ENCODE data around the gene MARCHF6. TPM values are rescaled to one million over a fixed set of nuclear protein-coding genes. Genes with fewer than 3 reads are reported as not detected.

MARCHF6 gene
- total RNA-seq, 2 experiments from 2014 or later = 72.5 to 76.8 TPM

DNA sequence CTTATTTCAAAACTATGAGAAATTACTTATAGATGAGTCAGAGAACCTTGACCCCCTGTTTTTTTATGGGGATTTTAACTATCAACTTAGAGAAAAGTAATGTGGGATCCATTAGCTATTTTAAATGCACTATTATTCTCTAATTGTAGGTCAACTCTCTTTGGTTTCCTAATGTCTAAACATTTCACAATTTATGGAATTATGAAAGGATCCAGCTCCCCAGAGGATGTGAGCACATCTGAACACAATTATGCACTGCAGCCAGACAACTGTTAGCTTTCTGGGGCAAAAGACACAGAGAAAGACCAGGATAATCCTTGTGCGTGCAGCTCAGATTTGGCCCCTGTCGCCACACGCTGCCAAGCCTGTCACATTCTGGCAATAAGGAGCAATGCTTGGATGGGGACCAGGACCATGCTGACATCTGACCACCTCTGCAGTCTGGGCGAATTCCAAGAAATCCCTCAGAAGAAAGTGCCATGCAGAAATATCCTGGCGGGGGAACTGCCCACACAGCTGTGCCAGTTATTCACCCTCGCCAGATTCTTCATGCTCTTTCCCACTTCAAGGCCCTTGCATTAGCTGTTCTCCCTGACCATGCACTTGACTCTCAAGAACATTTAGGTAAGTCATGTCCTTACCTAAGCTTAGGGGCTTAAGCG, 23.5 kb upstream of the MARCHF6 start:
- Mint-ChIP-seq H3K36me3 (ENCODE audit: low read depth) (no peaks in the 10 kb centered on the region), H3K4me1 (ENCODE audit: low read depth) (peaks cover 4% of the 10 kb centered on the region), H3K27me3 (ENCODE audit: low read depth) (peaks cover 31% of the 10 kb centered on the region), H3K27ac (no peak overlapping the region), H3K9me3 (no peaks in the 10 kb centered on the region), H3K4me3 (no peak overlapping the region)
- intact Hi-C loops (cut with micrococcal nuclease) = no loop called here
- no peak for DNase-seq
- CTCF ChIA-PET = interaction anchor here (0.6 kb wide), 2 partner anchors 24 to 29 kb away, joined by 3 to 4 read pairs; no protein-coding TSS in a partner anchor

DNA sequence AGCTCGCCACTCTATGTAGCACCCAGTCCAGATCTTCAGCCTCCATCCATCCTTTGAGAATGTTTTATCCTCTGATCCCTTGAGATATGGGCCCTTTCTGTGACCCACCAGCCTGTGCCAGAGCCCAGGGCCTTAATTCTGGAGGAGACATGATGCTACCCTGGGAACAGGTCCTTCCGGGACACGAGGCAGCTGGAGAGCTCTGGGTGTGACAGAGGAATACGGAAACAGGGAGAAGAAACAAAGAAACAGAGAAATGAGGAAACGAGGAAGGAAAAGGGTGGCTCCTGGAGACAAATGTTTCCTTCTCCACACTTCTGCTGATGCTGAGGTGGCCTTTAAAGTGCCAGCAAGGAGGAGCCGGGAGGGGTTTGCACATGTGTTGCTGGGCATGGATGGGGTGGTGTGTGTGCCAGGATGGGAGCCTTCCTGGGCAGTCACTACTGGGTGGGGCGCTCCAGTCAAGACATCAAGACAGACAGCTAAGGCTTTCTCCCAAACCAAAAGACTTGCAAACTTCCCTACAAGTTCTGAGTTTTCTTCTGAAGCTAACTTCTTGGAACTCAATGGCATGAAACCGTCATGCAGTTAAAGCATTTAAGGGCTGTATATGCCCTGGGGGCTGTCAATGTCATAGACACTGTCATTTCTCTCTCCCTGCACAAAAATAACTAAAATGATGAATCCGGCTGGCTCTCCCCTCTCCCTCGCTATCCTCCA, 22.8 kb upstream of the MARCHF6 start:
- CTCF ChIA-PET = interaction anchor here (0.6 to 0.8 kb wide), 2 partner anchors 28 to 34 kb away, joined by 3 read pairs; no protein-coding TSS in a partner anchor
- no peak for DNase-seq
- H3K36me3 Mint-ChIP-seq (ENCODE audit: low read depth) = no peaks in the 10 kb centered on the region
- peaks cover 4% of the 10 kb centered on the region for H3K4me1 Mint-ChIP-seq (ENCODE audit: low read depth)
- intact Hi-C loops (cut with micrococcal nuclease) = no loop called here
- no peak overlapping the region for H3K4me3 Mint-ChIP-seq
- peaks cover 32% of the 10 kb centered on the region for H3K27me3 Mint-ChIP-seq (ENCODE audit: low read depth)
- H3K9me3 Mint-ChIP-seq = no peaks in the 10 kb centered on the region
- H3K27ac Mint-ChIP-seq = no peak overlapping the region

DNA sequence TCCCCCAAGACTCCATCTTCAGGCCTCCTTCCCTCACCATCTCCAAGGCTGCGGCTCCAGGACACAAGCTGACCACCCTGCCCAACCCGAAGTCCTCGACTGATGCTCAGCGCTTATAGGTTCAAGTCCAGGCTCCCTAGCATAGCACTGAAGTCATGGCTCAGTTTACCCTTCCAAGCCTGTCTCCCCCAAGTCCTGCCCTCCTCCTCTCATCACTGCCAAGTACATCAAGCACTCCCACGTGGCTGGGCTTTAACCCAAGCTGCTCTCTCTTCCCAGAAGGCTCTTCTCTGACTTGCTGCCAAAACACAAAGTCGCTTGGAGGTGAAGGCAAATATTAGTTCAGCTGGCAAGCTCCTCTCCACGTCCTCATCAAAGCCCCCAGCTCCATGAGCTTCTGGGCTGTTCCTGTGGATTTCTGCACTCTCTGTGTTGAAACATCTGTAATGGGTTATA, 22.1 kb upstream of the MARCHF6 start:
- DNase-seq = no peak
- H3K27me3 Mint-ChIP-seq (ENCODE audit: low read depth) = peaks cover 32% of the 10 kb centered on the region
- no peak overlapping the region for H3K27ac Mint-ChIP-seq
- intact Hi-C loops (cut with micrococcal nuclease) = no loop called here
- no peaks in the 10 kb centered on the region for H3K9me3 Mint-ChIP-seq
- H3K4me1 Mint-ChIP-seq (ENCODE audit: low read depth) = peaks cover 4% of the 10 kb centered on the region
- no peaks in the 10 kb centered on the region for H3K36me3 Mint-ChIP-seq (ENCODE audit: low read depth)
- CTCF ChIA-PET = interaction anchor here (0.8 kb wide), 1 partner anchor 33 kb away, joined by 3 read pairs; no protein-coding TSS in a partner anchor
- no peak overlapping the region for H3K4me3 Mint-ChIP-seq

DNA sequence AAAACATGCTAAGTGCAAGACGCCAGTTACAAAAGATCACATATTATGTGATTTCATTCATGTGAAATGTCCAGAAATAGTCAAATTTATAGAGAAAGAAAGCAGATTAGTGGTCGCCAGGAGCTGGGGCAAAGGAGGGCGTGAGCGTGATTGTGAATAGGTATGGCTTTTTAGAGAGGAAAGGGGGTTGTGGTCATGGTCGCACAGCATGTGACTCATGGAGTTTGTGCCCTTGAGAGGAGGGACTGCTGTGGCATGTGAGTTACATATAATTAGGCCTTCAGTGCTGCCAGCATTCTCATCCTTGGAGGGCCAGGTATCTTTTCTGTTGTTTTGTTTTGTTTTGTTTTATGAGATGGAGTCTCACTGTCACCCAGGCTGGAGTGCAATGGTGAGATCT, 21.2 kb upstream of the MARCHF6 start:
- peaks cover 32% of the 10 kb centered on the region for H3K27me3 Mint-ChIP-seq (ENCODE audit: low read depth)
- H3K4me3 Mint-ChIP-seq = no peak overlapping the region
- no peak for DNase-seq
- peaks cover 4% of the 10 kb centered on the region for H3K4me1 Mint-ChIP-seq (ENCODE audit: low read depth)
- CTCF ChIA-PET = no interaction called here
- no peak overlapping the region for H3K27ac Mint-ChIP-seq
- intact Hi-C loops (cut with micrococcal nuclease) = no loop called here
- no peaks in the 10 kb centered on the region for H3K36me3 Mint-ChIP-seq (ENCODE audit: low read depth)
- no peaks in the 10 kb centered on the region for H3K9me3 Mint-ChIP-seq

DNA sequence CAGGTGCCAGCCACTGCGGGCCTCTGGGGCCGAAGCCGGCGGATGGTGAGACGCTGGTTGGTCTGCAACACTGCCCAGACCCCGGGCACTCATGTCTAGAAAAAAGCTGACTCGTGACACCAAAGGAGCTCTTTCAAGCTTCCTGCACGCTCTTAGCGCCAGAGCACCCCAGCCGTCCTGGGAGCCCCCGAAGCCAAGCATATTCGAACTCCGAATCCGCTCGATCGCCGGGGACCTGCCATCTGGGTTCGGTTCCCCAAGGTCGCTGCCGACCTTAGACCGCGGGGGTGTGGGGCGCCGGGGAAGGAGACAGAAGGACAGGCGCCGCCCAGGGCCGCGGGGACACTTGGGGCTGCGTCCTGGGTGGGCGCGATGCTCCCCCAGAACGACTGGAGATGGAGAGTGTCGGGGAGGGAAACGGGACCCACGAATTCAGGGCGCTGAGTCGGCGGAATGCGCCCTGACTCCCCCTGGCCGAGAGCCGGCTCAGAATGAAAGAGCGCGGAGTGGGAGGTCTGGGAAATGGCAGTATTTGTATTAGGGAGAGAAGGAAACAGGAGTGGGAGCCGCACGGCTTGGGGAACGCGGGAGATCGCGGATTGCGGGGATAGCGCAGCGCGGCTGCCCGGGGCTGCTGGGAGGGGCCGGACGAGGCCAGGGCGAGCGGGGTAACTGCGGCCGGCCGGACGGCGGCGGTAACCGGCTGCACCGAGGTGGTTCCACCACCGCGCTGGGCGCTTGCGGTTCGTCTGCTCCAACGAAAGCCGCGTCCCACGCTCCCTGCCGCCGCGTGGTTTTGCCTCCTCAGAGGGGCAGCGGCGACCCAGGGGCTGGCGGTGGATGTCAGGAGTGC, 20.1 kb upstream of the MARCHF6 start:
- no peaks in the 10 kb centered on the region for H3K36me3 Mint-ChIP-seq (ENCODE audit: low read depth)
- H3K4me1 Mint-ChIP-seq (ENCODE audit: low read depth) = peaks cover 4% of the 10 kb centered on the region
- intact Hi-C loops (cut with micrococcal nuclease) = no loop called here
- CTCF ChIA-PET = no interaction called here
- no peak overlapping the region for H3K27ac Mint-ChIP-seq
- peaks cover 32% of the 10 kb centered on the region for H3K27me3 Mint-ChIP-seq (ENCODE audit: low read depth)
- DNase-seq = no peak
- H3K4me3 Mint-ChIP-seq = peak overlapping the region; percentile 75
- H3K9me3 Mint-ChIP-seq = no peaks in the 10 kb centered on the region

DNA sequence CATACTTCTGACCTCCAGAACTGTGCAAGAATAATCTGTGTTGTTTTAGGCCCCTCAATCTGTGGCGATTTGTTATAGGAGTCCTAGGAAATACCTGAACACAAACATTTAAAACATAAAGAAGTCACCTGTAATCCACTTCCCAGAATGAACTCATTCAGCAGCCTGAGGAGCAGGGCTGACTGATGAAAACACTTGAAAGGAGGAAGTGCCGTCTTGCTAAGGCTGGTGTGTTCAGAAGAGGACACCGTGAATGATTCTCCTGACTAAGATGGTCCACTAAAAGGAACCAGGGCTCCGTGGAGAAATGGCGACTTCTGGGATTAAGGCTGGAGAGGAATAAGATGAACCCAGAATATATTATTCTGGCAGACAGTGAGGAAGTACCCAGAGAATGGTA, 18.7 kb upstream of the MARCHF6 start:
- CTCF ChIA-PET = no interaction called here
- Mint-ChIP-seq H3K9me3 (no peaks in the 10 kb centered on the region), H3K36me3 (ENCODE audit: low read depth) (no peaks in the 10 kb centered on the region), H3K27me3 (ENCODE audit: low read depth) (peaks cover 32% of the 10 kb centered on the region), H3K4me1 (ENCODE audit: low read depth) (peaks cover 4% of the 10 kb centered on the region), H3K27ac (no peak overlapping the region), H3K4me3 (no peak overlapping the region)
- DNase-seq = no peak
- intact Hi-C loops (cut with micrococcal nuclease) = no loop called here

DNA sequence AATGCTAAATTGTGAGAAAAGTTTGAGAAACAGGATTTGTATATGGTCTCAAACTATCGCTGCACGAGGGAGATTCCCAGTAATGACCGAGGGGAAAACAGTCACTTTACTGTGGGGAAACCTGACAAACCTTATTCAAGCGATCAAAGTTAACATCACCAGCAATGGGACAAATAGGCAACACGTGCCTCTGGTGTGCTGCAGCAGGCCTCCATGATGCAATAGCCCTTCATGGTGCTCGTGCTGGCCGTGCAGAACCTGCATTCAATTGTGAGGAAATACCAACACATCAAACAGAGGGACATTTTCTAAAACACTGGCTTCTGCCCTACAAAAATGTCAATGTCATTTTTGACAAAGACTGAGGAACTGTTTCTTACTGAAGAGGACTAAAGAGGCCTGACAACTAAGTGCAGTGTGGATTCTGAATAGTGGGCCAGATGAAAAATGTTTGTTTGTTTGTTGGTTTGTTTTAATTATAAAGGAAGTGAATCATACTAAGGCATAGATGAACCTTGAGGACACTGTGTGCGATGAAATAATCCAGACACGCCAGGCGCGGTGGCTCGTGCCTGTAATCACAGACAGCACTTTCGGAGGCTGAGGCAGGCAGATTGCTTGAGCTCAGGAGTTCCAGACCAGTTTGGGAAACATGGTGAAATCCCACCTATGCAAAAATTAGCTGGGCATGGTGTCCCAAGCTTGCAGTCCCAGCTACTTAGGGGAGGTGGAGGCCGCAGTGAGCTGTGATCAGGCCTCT, 17.6 kb upstream of the MARCHF6 start:
- DNase-seq = no peak
- H3K4me1 Mint-ChIP-seq (ENCODE audit: low read depth) = peaks cover 4% of the 10 kb centered on the region
- no peaks in the 10 kb centered on the region for H3K9me3 Mint-ChIP-seq
- peaks cover 33% of the 10 kb centered on the region for H3K27me3 Mint-ChIP-seq (ENCODE audit: low read depth)
- H3K36me3 Mint-ChIP-seq (ENCODE audit: low read depth) = no peaks in the 10 kb centered on the region
- CTCF ChIA-PET = interaction anchor here (0.7 kb wide), 1 partner anchor 438 kb away, joined by 3 read pairs; no protein-coding TSS in a partner anchor
- intact Hi-C loops (cut with micrococcal nuclease) = no loop called here
- H3K27ac Mint-ChIP-seq = no peak overlapping the region
- H3K4me3 Mint-ChIP-seq = no peak overlapping the region

DNA sequence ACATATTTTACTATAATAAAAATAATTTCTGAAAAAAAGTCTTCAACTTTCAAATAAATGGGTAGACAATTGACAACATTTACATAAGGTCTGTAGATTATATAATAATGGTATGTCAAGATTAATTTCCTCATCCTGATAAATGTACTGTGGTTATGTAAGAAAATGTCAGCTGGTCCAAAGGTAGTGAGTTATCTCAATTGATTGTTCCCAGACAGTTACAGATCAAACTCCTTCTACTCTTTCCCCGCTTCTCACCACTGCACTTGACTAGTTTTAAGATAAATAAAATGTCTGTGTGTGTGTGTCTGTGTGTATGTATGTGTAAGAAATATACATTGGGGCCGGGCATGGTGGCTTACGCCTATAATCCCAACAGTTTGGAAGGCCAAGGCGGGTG, 16.4 kb upstream of the MARCHF6 start:
- Mint-ChIP-seq H3K4me3 (no peak overlapping the region), H3K27me3 (ENCODE audit: low read depth) (peaks cover 24% of the 10 kb centered on the region), H3K27ac (no peak overlapping the region), H3K36me3 (ENCODE audit: low read depth) (no peaks in the 10 kb centered on the region), H3K4me1 (ENCODE audit: low read depth) (peaks cover 4% of the 10 kb centered on the region), H3K9me3 (no peaks in the 10 kb centered on the region)
- CTCF ChIA-PET = interaction anchor here (0.7 kb wide), 1 partner anchor 27 kb away, joined by 3 read pairs; no protein-coding TSS in a partner anchor
- intact Hi-C loops (cut with micrococcal nuclease) = no loop called here
- DNase-seq = no peak

DNA sequence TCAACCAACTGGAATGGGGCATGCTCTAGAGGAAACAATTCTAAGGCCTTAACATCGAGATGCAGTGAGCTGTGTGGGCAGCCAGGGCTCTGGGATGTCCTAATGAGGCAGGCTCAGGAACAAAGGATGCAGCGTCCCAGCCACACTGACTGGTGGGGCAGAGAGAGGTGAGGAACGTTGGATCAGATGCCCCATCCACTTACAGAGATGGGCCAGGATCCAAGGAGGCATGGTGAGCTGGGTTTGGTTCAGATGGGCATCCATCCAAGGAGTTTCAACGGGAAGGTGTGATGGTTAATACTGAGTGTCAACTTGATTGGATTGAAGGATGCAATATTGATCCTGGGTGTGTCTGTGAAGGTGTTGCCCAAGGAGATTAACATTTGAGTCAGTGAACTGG, 15.5 kb upstream of the MARCHF6 start:
- H3K36me3 Mint-ChIP-seq (ENCODE audit: low read depth) = no peaks in the 10 kb centered on the region
- H3K27ac Mint-ChIP-seq = no peak overlapping the region
- CTCF ChIA-PET = interaction anchor here (0.6 kb wide), 1 partner anchor 64 kb away, joined by 4 read pairs; no protein-coding TSS in a partner anchor
- no peaks in the 10 kb centered on the region for H3K9me3 Mint-ChIP-seq
- H3K4me3 Mint-ChIP-seq = no peak overlapping the region
- H3K27me3 Mint-ChIP-seq (ENCODE audit: low read depth) = peaks cover 17% of the 10 kb centered on the region
- no peak for DNase-seq
- H3K4me1 Mint-ChIP-seq (ENCODE audit: low read depth) = peaks cover 4% of the 10 kb centered on the region
- intact Hi-C loops (cut with micrococcal nuclease) = no loop called here

DNA sequence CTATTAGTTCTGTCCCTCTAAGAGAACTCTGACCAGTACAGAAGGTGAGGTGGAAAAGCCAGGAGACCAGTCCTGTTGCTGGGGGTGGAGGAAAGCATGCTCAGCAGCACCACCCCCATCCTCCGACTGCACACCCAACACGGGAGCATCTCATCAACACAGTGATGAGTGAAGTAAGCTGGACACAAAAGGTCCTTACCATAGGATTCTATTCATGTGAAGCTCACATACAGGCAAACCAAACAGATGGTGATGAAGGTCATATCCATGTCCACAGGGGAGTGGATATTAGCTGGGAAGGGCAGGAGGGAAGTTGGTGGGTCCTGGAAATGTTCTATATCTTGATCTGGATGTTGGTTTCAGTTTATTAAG, 14.8 kb upstream of the MARCHF6 start:
- Mint-ChIP-seq H3K36me3 (ENCODE audit: low read depth) (no peaks in the 10 kb centered on the region), H3K4me1 (ENCODE audit: low read depth) (no peaks in the 10 kb centered on the region), H3K27me3 (ENCODE audit: low read depth) (peaks cover 11% of the 10 kb centered on the region), H3K27ac (no peak overlapping the region), H3K4me3 (no peak overlapping the region), H3K9me3 (no peaks in the 10 kb centered on the region)
- intact Hi-C loops (cut with micrococcal nuclease) = loop anchor here (1.0 kb wide), 1 partner anchor 15 kb away; the partner anchor contains the start of gene MARCHF6
- no peak for DNase-seq
- CTCF ChIA-PET = no interaction called here

DNA sequence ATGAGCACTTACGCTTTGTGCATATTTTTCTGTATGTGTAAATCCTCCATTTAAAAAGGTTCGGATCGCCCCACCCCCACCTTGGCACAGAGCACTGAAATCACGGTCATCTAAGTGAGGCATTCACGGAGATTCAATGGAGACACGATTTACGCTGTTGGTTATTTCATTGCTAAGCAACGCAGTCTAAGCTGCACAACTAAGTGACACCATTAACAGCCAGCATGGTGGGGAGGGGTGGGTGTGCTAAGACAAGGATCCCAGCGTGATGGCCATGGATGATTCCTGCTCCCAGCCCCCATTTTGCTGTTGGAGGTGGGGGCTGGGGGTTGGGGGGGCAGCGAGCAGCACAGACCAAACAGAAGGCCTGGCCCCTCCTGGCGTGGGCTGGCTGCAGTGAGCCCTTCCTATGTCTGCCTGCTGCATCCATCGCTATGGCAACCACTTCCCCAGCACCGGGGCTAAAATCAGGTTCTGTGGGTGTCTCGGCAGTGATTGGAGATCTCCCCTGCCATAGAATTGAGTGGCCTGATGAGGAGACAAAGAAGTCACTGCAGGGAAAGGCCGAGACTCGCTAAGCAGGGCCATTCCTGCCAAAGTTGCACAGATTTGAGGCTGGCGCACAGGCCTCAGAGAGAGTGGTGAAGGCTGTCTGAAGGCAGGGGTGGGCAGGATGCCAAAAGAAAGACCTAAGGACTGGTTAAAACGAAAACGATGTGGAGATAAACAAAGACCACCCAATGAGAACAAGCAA, 14.3 kb upstream of the MARCHF6 start:
- no peaks in the 10 kb centered on the region for H3K36me3 Mint-ChIP-seq (ENCODE audit: low read depth)
- DNase-seq = no peak
- intact Hi-C loops (cut with micrococcal nuclease) = loop anchor here (1.0 kb wide), 1 partner anchor 14 kb away; the partner anchor contains the start of gene MARCHF6
- H3K9me3 Mint-ChIP-seq = no peaks in the 10 kb centered on the region
- H3K4me1 Mint-ChIP-seq (ENCODE audit: low read depth) = no peaks in the 10 kb centered on the region
- peaks cover 10% of the 10 kb centered on the region for H3K27me3 Mint-ChIP-seq (ENCODE audit: low read depth)
- CTCF ChIA-PET = no interaction called here
- H3K27ac Mint-ChIP-seq = no peak overlapping the region
- H3K4me3 Mint-ChIP-seq = no peak overlapping the region
